ENCODE data around the gene RNF144B. TPM values are rescaled to one million over a fixed set of nuclear protein-coding genes. Genes with fewer than 3 reads are reported as not detected.

RNF144B gene
- total and polyA plus RNA-seq, 2 of the 8 experiments (the other 6 are each of a cell fraction or from before 2014, with no cell fraction given): 1.8 to 11.2 TPM

DNA sequence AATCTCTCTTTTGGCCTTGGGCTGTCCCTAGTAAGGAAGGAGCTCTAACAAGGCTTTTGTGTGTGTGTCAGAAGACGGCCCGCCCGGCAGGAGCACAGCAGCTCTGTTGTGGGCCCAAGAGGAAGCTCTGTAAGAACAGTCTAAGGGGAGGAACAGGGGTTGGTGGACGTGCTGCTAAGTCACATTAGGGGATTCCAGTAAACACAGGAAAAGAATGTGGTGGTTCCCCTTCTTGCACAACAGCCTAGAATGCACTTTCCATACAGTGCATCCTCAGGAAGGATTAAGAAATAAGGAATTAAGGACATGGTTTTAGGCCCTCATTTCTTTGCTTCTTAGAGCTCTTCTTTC lies 114.5 kb downstream of the RNF144B start:
- Histone ChIP-seq H3K23me2 (ENCODE audit: low read depth, low read length) (no peaks in the 10 kb centered on the region; the same call in 1 of the 2 replicates), H3K36me3 (ENCODE audit: control insufficient read depth in 2 of 4, insufficient read depth in 4 of 4, low read length in 3 of 4) (no peaks in the 10 kb centered on the region), H2BK5ac (ENCODE audit: low read depth, low read length) (no peak overlapping the region), H4K8ac (ENCODE audit: extremely low read depth, insufficient read depth, low read length) (no peak overlapping the region), H2BK15ac (ENCODE audit: low read length) (no peak overlapping the region), H2BK20ac (ENCODE audit: low read length) (no peak overlapping the region), H3K23ac (ENCODE audit: insufficient read length) (no peak overlapping the region), H3K79me1 (ENCODE audit: low read depth, low read length) (no peaks in the 10 kb centered on the region), H3K56ac (replicated peaks; ENCODE audit: insufficient read length, low read depth, low read length) (no peak overlapping the region), H3K4ac (replicated peaks; ENCODE audit: insufficient read length, low read depth, low read length) (no peak overlapping the region), H2AK5ac (ENCODE audit: low read depth, low read length) (no peak overlapping the region), H3K4me3 (ENCODE audit: extremely low read depth in 1 of 4, insufficient read depth in 2 of 4, low read depth in 3 of 4, low read length in 4 of 4) (no peak overlapping the region), H3K4me2 (ENCODE audit: insufficient read depth in 1 of 2, low read depth in 2 of 2, low read length in 2 of 2) (no peak overlapping the region), H2BK120ac (replicated peaks; ENCODE audit: low read depth, low read length) (no peak overlapping the region), H4K20me1 (replicated peaks in 1 of 2; ENCODE audit: control insufficient read depth in 1 of 2, insufficient read depth in 2 of 2, low read length in 2 of 2) (no peaks in the 10 kb centered on the region), H2BK12ac (ENCODE audit: low read depth, low read length) (no peak overlapping the region), H4K5ac (ENCODE audit: insufficient read length, low read depth, low read length) (no peak overlapping the region), H3K9ac (replicated peaks in 1 of 4; ENCODE audit: extremely low read depth in 1 of 4, low read depth in 3 of 4, low read length in 3 of 4) (no peak overlapping the region), H3K4me1 (replicated peaks in 1 of 4; ENCODE audit: control insufficient read depth in 3 of 4, insufficient read depth in 4 of 4, low read length in 3 of 4) (no peaks in the 10 kb centered on the region), H3K14ac (ENCODE audit: insufficient read length) (no peak overlapping the region), H3K27ac (ENCODE audit: low read depth, low read length) (no peak overlapping the region), H3K79me2 (ENCODE audit: control insufficient read depth in 1 of 2, insufficient read depth in 2 of 2, low read length in 2 of 2) (no peaks in the 10 kb centered on the region), H3K27me3 (replicated peaks in 1 of 4; ENCODE audit: control insufficient read depth in 3 of 4, extremely low read depth in 1 of 4, insufficient read depth in 3 of 4, low read length in 3 of 4) (no peaks in the 10 kb centered on the region), H4K91ac (replicated peaks; ENCODE audit: insufficient read length, low read length) (no peak overlapping the region), H3K9me3 (ENCODE audit: insufficient read depth in 2 of 2, low read depth in 1 of 2, low read length in 1 of 2) (no peaks in the 10 kb centered on the region), H2AFZ (ENCODE audit: low read length) (no peak overlapping the region), H3K18ac (ENCODE audit: extremely low read depth, low read length) (no peak overlapping the region)
- CTCF ChIA-PET (ENCODE audit: partially characterized antibody): interaction anchor here (0.6 to 15.6 kb wide), 14 partner anchors 11 to 380 kb away, joined by 3 to 268 read pairs (median 4); partner anchors contain the start of gene NHLRC1
- DNase-seq (ENCODE audit: low read depth in 1 of 2, low spot score in 2 of 2) (no peak), FAIRE-seq (no peak)
- no peak for TF ChIP-seq TAF7 (optimal IDR thresholded peaks at IDR 0.05; ENCODE audit: borderline replicate concordance, low read depth, low read length)
- 0 out of 2 replicates have a peak, but pooled peaks have one; percentile 22 for TF ChIP-seq CEBPB (IDR thresholded peaks at IDR 0.05; ENCODE audit: low read depth, low read length)
- WGBS, 2 experiments (ENCODE audit: extremely low coverage in 1 of 2, insufficient coverage in 1 of 2, insufficient read length in 1 of 2, insufficient replicate concordance in 2 of 2, low coverage in 1 of 2, low lambda C conversion rate in 2 of 2, missing lambda C conversion rate in 1 of 2): 87% methylated on average over 4 of the region's 4 CpGs; no CpG with 5 or more reads in 1 of the 2 experiments
- POLR2A ChIA-PET (ENCODE audit: partially characterized antibody): no interaction called here

All from H1 (cell line).